ENCODE data around the gene TAPBP. TPM values are rescaled to one million over a fixed set of nuclear protein-coding genes. Genes with fewer than 3 reads are reported as not detected.

The TAPBP gene
- total RNA-seq (2011; cell fraction: chromatin; rRNA removed; ENCODE audit: low replicate concordance), result 73.3 and 139 TPM in 2 replicates
- total RNA-seq (2011; cell fraction: nucleolus; rRNA removed), result 101 and 121 TPM in 2 replicates
- 105 and 137 TPM in 2 replicates for total RNA-seq (2011; cell fraction: nucleoplasm; rRNA removed)
- total RNA-seq (2014; rRNA removed) (33.9 and 44.9 TPM in 2 replicates), total RNA-seq (2014; rRNA removed; fragmentation: Illumina TruSeq; extraction: Trizol) (10.4 and 11.9 TPM in 2 replicates), total RNA-seq (2015; rRNA removed; fragmentation: Illumina TruSeq; extraction: Trizol) (22.3 and 23.1 TPM in 2 replicates), total RNA-seq (2021) (73.4 and 74.0 TPM in 2 replicates), polyA plus RNA-seq (2011; rRNA removed) (10.1 and 27.3 TPM in 2 replicates), polyA plus RNA-seq (2014; fragmentation: Illumina TruSeq; extraction: Trizol) (23.0 and 26.8 TPM in 2 replicates), polyA plus RNA-seq (2014; fragmentation: Nextera tagmentation; extraction: Ambion mirVana) (10 to 100 TPM in 1 of 2 experiments, 1 to 10 TPM in 1; 5.6 to 10.1 TPM), polyA plus RNA-seq (2014; rRNA removed) (30.6 and 38.5 TPM in 2 replicates), polyA minus RNA-seq (2011; rRNA and poly(A)+ RNA removed) (7.9 and 11.1 TPM in 2 replicates), Bru-seq, nascent RNA (percentile 77 among the genes with signal in this experiment), BruChase-seq, experiment 1, labeled RNA remaining after a 2-hour chase (percentile 82 among the genes with signal in this experiment), BruChase-seq, experiment 2, labeled RNA remaining after a 6-hour chase (percentile 88 among the genes with signal in this experiment)
- 16.7 and 26.5 TPM in 2 replicates for polyA plus RNA-seq (2011; cell fraction: cytosol; rRNA removed)
- 38.3 and 46.1 TPM in 2 replicates for polyA plus RNA-seq (2011; cell fraction: nucleus; rRNA removed)
- polyA plus RNA-seq (2012), result 29.5 and 50.0 TPM in 2 replicates
- polyA minus RNA-seq (2011; cell fraction: cytosol; rRNA and poly(A)+ RNA removed), result 32.5 and 35.6 TPM in 2 replicates
- 21.7 and 28.1 TPM in 2 replicates for polyA minus RNA-seq (2011; cell fraction: nucleus; rRNA and poly(A)+ RNA removed)
- long read RNA-seq, experiment 1, partial matches to known transcripts, result 9 of 86 reads
- long read RNA-seq, experiment 1, other reads (novel, unspliced or antisense), result 74 of 86 reads
- long read RNA-seq, experiment 2, transcript TAPBP-234 (8 exons, 3,759 nt), result major isoform, 8 of 31 reads
- long read RNA-seq, experiment 2, partial matches to known transcripts, result 4 of 31 reads
- long read RNA-seq, experiment 2, other reads (novel, unspliced or antisense), result 19 of 31 reads
- long read RNA-seq, experiment 3, partial matches to known transcripts, result 1 of 4 reads
- long read RNA-seq, experiment 3, other reads (novel, unspliced or antisense), result 3 of 4 reads

GRCh38 chr6:33313709-33314514 lies at the start of gene TAPBP:
TAPBP (minus strand) TSS chr6:33314078; CDS start chr6:33314041, 37 bp downstream.
- CTCF ChIA-PET (ENCODE audit: low intra/inter-chr PET ratio), result interaction anchor here (0.6 kb wide), 1 partner anchor 11 kb away, joined by 3 read pairs; no protein-coding TSS in a partner anchor
- POLR2A ChIA-PET, result interaction anchor here (2.1 to 3.9 kb wide), 3 partner anchors 12 to 24 kb away, joined by 5 to 36 read pairs (median 25); partner anchors contain the start of genes PFDN6, RGL2 and WDR46
- TF ChIP-seq ZNF124 (CRISPR knock-in tag; IDR thresholded peaks at IDR 0.05), result no peak
- TF ChIP-seq DACH1 (IDR thresholded peaks at IDR 0.05; ENCODE audit: partially characterized antibody), result no peak
- TF ChIP-seq ZNF583 (CRISPR knock-in tag; IDR thresholded peaks at IDR 0.05), result no peak
- no peak for TF ChIP-seq MEIS2 (IDR thresholded peaks at IDR 0.05; ENCODE audit: partially characterized antibody)
- no peak for TF ChIP-seq ZNF311 (CRISPR knock-in tag; IDR thresholded peaks at IDR 0.05)
- TF ChIP-seq ETV6 (IDR thresholded peaks at IDR 0.05; ENCODE audit: borderline replicate concordance in 1 of 2, low read depth in 2 of 2, low read length in 1 of 2), result no peak
- TF ChIP-seq ETV6 (CRISPR knock-in tag; IDR thresholded peaks at IDR 0.05; ENCODE audit: borderline replicate concordance), result no peak
- TF ChIP-seq TFAP4 (CRISPR knock-in tag; IDR thresholded peaks at IDR 0.05; ENCODE audit: borderline replicate concordance), result 0 out of 2 replicates have a peak, but pooled peaks have one; percentile 58
- TF ChIP-seq HSF4 (CRISPR knock-in tag; IDR thresholded peaks at IDR 0.05; ENCODE audit: borderline replicate concordance), result no peak
- no peak for TF ChIP-seq DMBX1 (CRISPR knock-in tag; IDR thresholded peaks at IDR 0.05; ENCODE audit: borderline replicate concordance)
- TF ChIP-seq ZFP30 (CRISPR knock-in tag; IDR thresholded peaks at IDR 0.05; ENCODE audit: borderline replicate concordance), result no peak
- TF ChIP-seq RHOXF2B (CRISPR knock-in tag; conservative IDR thresholded peaks at IDR 0.05), result 0 out of 2 replicates have a peak, but pooled peaks have one; percentile 31
- no peak; the same call in 1 of the 2 replicates for TF ChIP-seq ZBTB2 (IDR thresholded peaks at IDR 0.05)

More at GRCh38 chr6:33313709-33314514, at the start of gene TAPBP:
- peaks cover 32% of the 10 kb centered on the region for H3K36me3 ChIP-seq (ENCODE audit: control insufficient read depth, insufficient read depth, low read length)
- FAIRE-seq (no peak), DNase-seq (ENCODE audit: extremely low read depth in 1 of 4, low spot score in 3 of 4) (peak; percentile 60 to 71 (median 62)), ATAC-seq (peak; percentile 26)
- no peaks in the 10 kb centered on the region for H3K9me1 ChIP-seq (ENCODE audit: control insufficient read depth, insufficient read depth, low read length)
- peak within 1 kb of the TSS; percentile 68 for H3K4me3 ChIP-seq
- H3K27me3 ChIP-seq (ENCODE audit: control insufficient read depth in 2 of 2, insufficient read depth in 2 of 2, low read length in 2 of 2), result no peaks in the 10 kb centered on the region
- H2AFZ ChIP-seq (ENCODE audit: low read depth, low read length), result peak within 1 kb of the TSS; percentile 86
- peak within 1 kb of the TSS; percentile 84 to 99 for H3K9ac ChIP-seq (ENCODE audit: insufficient read depth in 1 of 2, low read depth in 2 of 2, low read length in 2 of 2)
- BruUV-seq (replicated peaks), result TSS peak; percentile 45
- H3K4me1 ChIP-seq (replicated peaks in 1 of 2; ENCODE audit: control insufficient read depth in 2 of 2, insufficient read depth in 2 of 2, low read length in 2 of 2), result peaks cover 35 to 53% of the 10 kb centered on the region in 2 experiments
- H3K4me2 ChIP-seq (ENCODE audit: insufficient read depth, low read length), result peak within 1 kb of the TSS; percentile 95
- H3K9me3 ChIP-seq (replicated peaks; ENCODE audit: control insufficient read depth, insufficient read depth, low read depth, low read length), result no peaks in the 10 kb centered on the region
- intact Hi-C loops (cut with micrococcal nuclease), result loop anchor here (1.0 to 2.0 kb wide), 2 partner anchors 15 to 113 kb away; partner anchors contain the start of genes RXRB and SLC39A7
- H3K79me2 ChIP-seq (ENCODE audit: control insufficient read depth, insufficient read depth, low read length), result peaks cover 46% of the 10 kb centered on the region
- 2% methylated on average over 41 of the region's 47 CpGs for WGBS (ENCODE audit: insufficient coverage, low coverage, missing lambda C conversion rate)
- H4K20me1 ChIP-seq (replicated peaks; ENCODE audit: control insufficient read depth, insufficient read depth, low read length), result peaks cover 7% of the 10 kb centered on the region; the same call in 1 of the 2 replicates
- H3K27ac ChIP-seq (ENCODE audit: extremely low read depth, low read depth, low read length), result peak within 1 kb of the TSS; percentile 90
- in situ Hi-C loops (cut with MboI), result no loop called here

Data from K562 (cell line).